ENCODE data around the gene CCL19. TPM values are rescaled to one million over a fixed set of nuclear protein-coding genes. Genes with fewer than 3 reads are reported as not detected.

The CCL19 gene
- total RNA-seq, 2 donors from 2014 or later = not detected

DNA sequence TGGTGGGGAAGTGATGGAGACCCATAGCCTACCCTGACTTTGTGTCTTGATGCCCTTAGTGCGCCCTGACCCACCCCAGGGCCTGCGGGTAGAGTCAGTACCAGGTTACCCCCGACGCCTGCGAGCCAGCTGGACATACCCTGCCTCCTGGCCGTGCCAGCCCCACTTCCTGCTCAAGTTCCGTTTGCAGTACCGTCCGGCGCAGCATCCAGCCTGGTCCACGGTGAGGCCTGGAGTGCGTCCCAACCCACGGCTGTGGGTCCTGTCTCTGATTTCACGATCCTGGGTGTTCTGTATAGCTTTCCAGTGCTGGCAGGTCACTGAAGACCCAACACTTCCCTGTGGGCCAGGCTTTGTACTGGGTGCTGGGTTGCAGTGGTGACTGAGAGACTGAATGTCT, 32.6 kb downstream of the CCL19 start:
- H3K27ac ChIP-seq (ENCODE audit: low read depth, low read length) = no peak overlapping the region
- Mint-ChIP-seq H3K27me3 (ENCODE audit: insufficient read depth) (peaks cover 9% of the 10 kb centered on the region), H3K36me3 (ENCODE audit: low read depth) (no peaks in the 10 kb centered on the region), H3K9me3 (no peaks in the 10 kb centered on the region), H3K27ac (no peak overlapping the region), H3K4me1 (peaks cover 25% of the 10 kb centered on the region), H3K4me3 (no peak overlapping the region)
- TF ChIP-seq, protein P1, sequence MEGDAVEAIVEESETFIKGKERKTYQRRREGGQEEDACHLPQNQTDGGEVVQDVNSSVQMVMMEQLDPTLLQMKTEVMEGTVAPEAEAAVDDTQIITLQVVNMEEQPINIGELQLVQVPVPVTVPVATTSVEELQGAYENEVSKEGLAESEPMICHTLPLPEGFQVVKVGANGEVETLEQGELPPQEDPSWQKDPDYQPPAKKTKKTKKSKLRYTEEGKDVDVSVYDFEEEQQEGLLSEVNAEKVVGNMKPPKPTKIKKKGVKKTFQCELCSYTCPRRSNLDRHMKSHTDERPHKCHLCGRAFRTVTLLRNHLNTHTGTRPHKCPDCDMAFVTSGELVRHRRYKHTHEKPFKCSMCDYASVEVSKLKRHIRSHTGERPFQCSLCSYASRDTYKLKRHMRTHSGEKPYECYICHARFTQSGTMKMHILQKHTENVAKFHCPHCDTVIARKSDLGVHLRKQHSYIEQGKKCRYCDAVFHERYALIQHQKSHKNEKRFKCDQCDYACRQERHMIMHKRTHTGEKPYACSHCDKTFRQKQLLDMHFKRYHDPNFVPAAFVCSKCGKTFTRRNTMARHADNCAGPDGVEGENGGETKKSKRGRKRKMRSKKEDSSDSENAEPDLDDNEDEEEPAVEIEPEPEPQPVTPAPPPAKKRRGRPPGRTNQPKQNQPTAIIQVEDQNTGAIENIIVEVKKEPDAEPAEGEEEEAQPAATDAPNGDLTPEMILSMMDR (conservative IDR thresholded peaks at IDR 0.05) = no peak
- 87 to 93% methylated on average over 14 of the region's 14 CpGs for WGBS, 2 experiments (ENCODE audit: insufficient coverage in 1 of 2, insufficient read length in 1 of 2)
- no peak overlapping the region for H3K9ac ChIP-seq (ENCODE audit: extremely low read depth, low read length, poor library complexity, severe bottlenecking)
- H3K9me3 ChIP-seq (ENCODE audit: control insufficient read depth, low read length) = no peaks in the 10 kb centered on the region
- peaks cover 4% of the 10 kb centered on the region for H3K4me1 ChIP-seq (ENCODE audit: control insufficient read depth, insufficient read depth, low read length)
- no peaks in the 10 kb centered on the region for H3K27me3 ChIP-seq (ENCODE audit: control insufficient read depth, insufficient read depth, low read length, poor library complexity, severe bottlenecking)
- H3K4me3 ChIP-seq (ENCODE audit: low read length) = no peak overlapping the region
- H3K36me3 ChIP-seq (ENCODE audit: control insufficient read depth, insufficient read depth, low read length) = no peaks in the 10 kb centered on the region
- no peak for DNase-seq

GRCh38 chr9:34656992-34657391, 34.1 kb downstream of the CCL19 start:
- no peak overlapping the region for H3K4me3 Mint-ChIP-seq
- H3K9me3 Mint-ChIP-seq = no peaks in the 10 kb centered on the region
- H3K4me3 ChIP-seq (ENCODE audit: low read length) = no peak overlapping the region
- H3K4me1 Mint-ChIP-seq = peaks cover 33% of the 10 kb centered on the region
- H3K27me3 ChIP-seq (ENCODE audit: control insufficient read depth, insufficient read depth, low read length, poor library complexity, severe bottlenecking) = no peaks in the 10 kb centered on the region
- peaks cover 9% of the 10 kb centered on the region for H3K27me3 Mint-ChIP-seq (ENCODE audit: insufficient read depth)
- WGBS, 2 experiments (ENCODE audit: insufficient coverage in 1 of 2, insufficient read length in 1 of 2) = 94% methylated on average over 5 of the region's 5 CpGs; no CpG with 5 or more reads in 1 of the 2 experiments
- H3K27ac ChIP-seq (ENCODE audit: low read depth, low read length) = no peak overlapping the region
- H3K27ac Mint-ChIP-seq = no peak overlapping the region
- no peak overlapping the region for H3K9ac ChIP-seq (ENCODE audit: extremely low read depth, low read length, poor library complexity, severe bottlenecking)
- no peak for DNase-seq
- H3K4me1 ChIP-seq (ENCODE audit: control insufficient read depth, insufficient read depth, low read length) = peaks cover 15% of the 10 kb centered on the region
- TF ChIP-seq, protein P1 (conservative IDR thresholded peaks at IDR 0.05) = no peak
- no peaks in the 10 kb centered on the region for H3K36me3 Mint-ChIP-seq (ENCODE audit: low read depth)
- no peaks in the 10 kb centered on the region for H3K36me3 ChIP-seq (ENCODE audit: control insufficient read depth, insufficient read depth, low read length)
- H3K9me3 ChIP-seq (ENCODE audit: control insufficient read depth, low read length) = no peaks in the 10 kb centered on the region

DNA sequence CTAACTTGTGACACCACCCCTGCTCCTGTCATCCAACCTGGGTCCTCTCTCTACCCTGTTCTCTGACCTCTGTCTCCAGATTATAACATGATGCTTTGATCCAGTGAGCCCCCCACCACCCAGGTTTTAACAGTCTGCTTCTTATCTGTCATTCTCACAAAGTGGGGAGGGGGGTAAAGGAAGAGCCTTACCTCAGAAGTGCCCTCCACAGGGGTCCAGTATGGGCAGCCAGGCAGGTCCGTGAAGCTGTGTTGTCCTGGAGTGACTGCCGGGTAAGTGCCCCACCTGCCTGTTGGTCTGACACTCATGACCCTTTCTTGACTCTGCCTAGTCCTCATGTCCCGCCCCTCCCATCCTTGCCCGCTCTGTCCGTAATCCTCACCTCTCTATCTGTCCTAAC, 35.7 kb downstream of the CCL19 start:
- Histone ChIP-seq H3K27ac (ENCODE audit: low read depth, low read length) (no peak overlapping the region), H3K4me1 (ENCODE audit: control insufficient read depth, insufficient read depth, low read length) (peaks cover 15% of the 10 kb centered on the region), H3K9ac (ENCODE audit: extremely low read depth, low read length, poor library complexity, severe bottlenecking) (no peak overlapping the region), H3K4me3 (ENCODE audit: low read length) (no peak overlapping the region), H3K9me3 (ENCODE audit: control insufficient read depth, low read length) (no peaks in the 10 kb centered on the region), H3K36me3 (ENCODE audit: control insufficient read depth, insufficient read depth, low read length) (peaks cover 4% of the 10 kb centered on the region), H3K27me3 (ENCODE audit: control insufficient read depth, insufficient read depth, low read length, poor library complexity, severe bottlenecking) (no peaks in the 10 kb centered on the region)
- WGBS, 2 experiments (ENCODE audit: insufficient coverage in 1 of 2, insufficient read length in 1 of 2) = 73 to 84% methylated on average over 4 to 5 of the region's 5 CpGs
- peaks cover 1% of the 10 kb centered on the region for H3K36me3 Mint-ChIP-seq (ENCODE audit: low read depth)
- no peak overlapping the region for H3K4me3 Mint-ChIP-seq
- H3K27me3 Mint-ChIP-seq (ENCODE audit: insufficient read depth) = peaks cover 4% of the 10 kb centered on the region
- H3K27ac Mint-ChIP-seq = no peak overlapping the region
- H3K9me3 Mint-ChIP-seq = no peaks in the 10 kb centered on the region
- DNase-seq = no peak
- H3K4me1 Mint-ChIP-seq = peaks cover 42% of the 10 kb centered on the region
- TF ChIP-seq, protein P1 (conservative IDR thresholded peaks at IDR 0.05) = no peak
